HepG2 (cell line): ENCODE data around the gene DHRS1. TPM values are rescaled to one million over a fixed set of nuclear protein-coding genes. Genes with fewer than 3 reads are reported as not detected.
A peak's percentile ranks its signal among the peaks of the same experiment; 100 is the strongest.

Experiments
- ATAC-seq: fragments of 200-7000 bp; cut with Tn5 transposase; 3 replicates; pipeline ENCODE4 v1.9.1; 2020; ENCODE audit warnings: mild to moderate bottlenecking, moderate library complexity
- BruUV-seq: library from RNA; stranded (reverse); fragments of 400-500 nt; replicated peaks from 2 replicates; lab custom pipeline; 2021; lab: Mats Ljungman, UMichigan
- CTCF ChIA-PET: fragments of 300-600 bp; formaldehyde crosslinking; extraction: SDS; loops from one replicate; lab custom pipeline; 2021; ENCODE audit warnings: low total read pairs, inconsistent platforms, low intra/inter-chr PET ratio; lab: Yijun Ruan, JAX
- POLR2A ChIA-PET: fragments of 350-600 bp; sonication (Branson Sonifier 250); formaldehyde crosslinking; loops from one replicate; lab custom pipeline; 2020; ENCODE audit warnings: antibody characterized with exemption, inconsistent platforms; lab: Yijun Ruan, JAX
- DNase-seq: peaks from one replicate; pipeline ENCODE4 v3.0.0-alpha.2; 2015; ENCODE audit warnings: low spot score
- FAIRE-seq: peaks from 3 replicates; lab custom pipeline; 2011; peaks lifted over from hg19 to GRCh38; lab: Jason Lieb, UNC
- H2AFZ ChIP-seq: one replicate; pipeline ENCODE4 v1.6.1; 2011; ENCODE audit warnings: low read length, inconsistent platforms
- H3K27ac ChIP-seq: fragments of 300-600 bp; 3 replicates; pipeline ENCODE4 v1.8.0; 2011; ENCODE audit warnings: mixed run types, mild to moderate bottlenecking, mixed read lengths, low read length, inconsistent platforms; ENCODE audit not compliant: insufficient read depth; ENCODE audit errors: extremely low read length
- H3K27me3 ChIP-seq, 2 experiments: fragments of 200-600 bp in 1 of 2; 2 replicates in 1 of 2; 3 replicates in 1 of 2; pipeline versions ENCODE4 v1.6.0 to v1.8.0; 2011; ENCODE audit warnings: low read length in 2 of 2, mild to moderate bottlenecking in 2 of 2, moderate library complexity in 2 of 2, inconsistent platforms in 1 of 2; ENCODE audit not compliant: insufficient read depth in 2 of 2, control insufficient read depth in 1 of 2
- H3K36me3 ChIP-seq, 2 experiments: fragments of 200-600 bp in 1 of 2; replicated peaks in 1 of 2; 2 replicates in 1 of 2; 3 replicates in 1 of 2; pipeline versions ENCODE4 v1.5.1 to v1.8.0; 2011; ENCODE audit warnings: low read length in 2 of 2, inconsistent platforms in 1 of 2; ENCODE audit not compliant: insufficient read depth in 2 of 2, control insufficient read depth in 1 of 2
- H3K4me1 ChIP-seq: 2 replicates; pipeline ENCODE4 v1.5.1; 2012; ENCODE audit warnings: low read length, inconsistent platforms; ENCODE audit not compliant: insufficient read depth
- H3K4me2 ChIP-seq: 2 replicates; pipeline ENCODE4 v1.6.0; 2011; ENCODE audit warnings: low read depth, low read length, inconsistent platforms
- H3K4me3 ChIP-seq, 3 experiments: fragments of 200-600 bp in 1 of 3; sonication (generic), shearing (Covaris generic) in 1 of 3; replicated peaks in 1 of 3; 2 replicates each; pipeline ENCODE4 v1.5.1; 2011 to 2016; ENCODE audit warnings: low read length in 3 of 3, inconsistent platforms in 2 of 3, low read depth in 2 of 3, mild to moderate bottlenecking in 2 of 3, control low read depth in 1 of 3, mixed read lengths in 1 of 3; ENCODE audit not compliant: insufficient read depth in 1 of 3
- H3K79me2 ChIP-seq: one replicate; pipeline ENCODE4 v1.6.1; 2011; ENCODE audit warnings: low read length, inconsistent platforms; ENCODE audit not compliant: insufficient read depth
- H3K9ac ChIP-seq: 2 replicates; pipeline ENCODE4 v1.6.0; 2011; ENCODE audit warnings: mild to moderate bottlenecking, low read depth, low read length, inconsistent platforms; ENCODE audit not compliant: insufficient read depth
- H3K9me3 ChIP-seq: 2 replicates; pipeline ENCODE4 v1.5.1; 2012; ENCODE audit warnings: mild to moderate bottlenecking, low read length
- H4K20me1 ChIP-seq: 2 replicates; pipeline ENCODE4 v1.6.0; 2011; ENCODE audit warnings: inconsistent platforms, mild to moderate bottlenecking, low read length, moderate library complexity; ENCODE audit not compliant: insufficient read depth
- HIVEP1 ChIP-seq: sonication (generic); formaldehyde crosslinking; IDR thresholded peaks from 2 replicates; pipeline ENCODE4 v1.4.0; 2020; ENCODE audit warnings: mild to moderate bottlenecking, missing genetic modification reagents
- HOXA3 ChIP-seq: sonication (generic); formaldehyde crosslinking; IDR thresholded peaks from 2 replicates; pipeline ENCODE4 v1.5.0; 2020; ENCODE audit warnings: missing genetic modification reagents
- POLR2AphosphoS2 ChIP-seq: IDR thresholded peaks from 2 replicates; pipeline ENCODE4 v1.6.1; 2011; ENCODE audit warnings: low read depth, low read length, improper control_type of control experiment
- POLR2AphosphoS5 ChIP-seq: IDR thresholded peaks from 2 replicates; pipeline ENCODE4 v1.6.1; 2012; ENCODE audit warnings: low read depth, low read length
- RBM22 ChIP-seq: fragments of 200-400 bp; formaldehyde crosslinking; optimal IDR thresholded peaks from 2 replicates; pipeline ENCODE3; 2017; ENCODE audit warnings: mild to moderate bottlenecking, low read length, moderate library complexity
- SETDB1 ChIP-seq: sonication (generic); formaldehyde crosslinking; IDR thresholded peaks from 2 replicates; pipeline ENCODE4 v1.5.1; 2020; ENCODE audit warnings: missing genetic modification reagents, mild to moderate bottlenecking, borderline replicate concordance
- YEATS2 ChIP-seq: sonication (generic); formaldehyde crosslinking; IDR thresholded peaks from 2 replicates; pipeline ENCODE4 v1.4.0; 2020; ENCODE audit warnings: missing genetic modification reagents, borderline replicate concordance
- ZNF441 ChIP-seq: sonication (generic); formaldehyde crosslinking; IDR thresholded peaks from 2 replicates; pipeline ENCODE4 v1.7.0; 2021; ENCODE audit warnings: missing genetic modification reagents, borderline replicate concordance
- ZNF558 ChIP-seq: sonication (generic); formaldehyde crosslinking; IDR thresholded peaks from 2 replicates; pipeline ENCODE4 v1.9.0; 2022; ENCODE audit warnings: mild to moderate bottlenecking, missing genetic modification reagents, borderline replicate concordance
- ZNF724P ChIP-seq: sonication (generic); formaldehyde crosslinking; IDR thresholded peaks from 2 replicates; pipeline ENCODE4 v1.8.0; 2022; ENCODE audit warnings: missing genetic modification reagents, borderline replicate concordance
- ZNF737 ChIP-seq: sonication (generic); formaldehyde crosslinking; IDR thresholded peaks from 2 replicates; pipeline ENCODE4 v1.5.0; 2020; ENCODE audit warnings: missing genetic modification reagents, mild to moderate bottlenecking, borderline replicate concordance
- WGBS: methylation state at CpG from one replicate; pipeline ENCODE4 v1.1.6; 2017; ENCODE audit warnings: low lambda C conversion rate; 5-methylcytosine and 5-hydroxymethylcytosine counted together
- in situ Hi-C: cut with HindIII; loops from 2 replicates; pipeline ENCODE4 v1.10.0; 2017; ENCODE audit warnings: low pct_unique_long_range_greater_than_20kb; ENCODE audit not compliant: extremely low pct_ligation_motif_present
- intact Hi-C: fragments of 100-400 bp; cut with micrococcal nuclease; formaldehyde crosslinking; loops from one replicate; pipeline ENCODE4 v1.10.0; 2022; ENCODE audit not compliant: unreplicated experiment
- polyA plus RNA-seq, 8 experiments: library from polyadenylated mRNA; depleted of rRNA in 3 of 8; stranded (reverse) in 7 of 8; unstranded in 1 of 8; fragments of >200 nt; fragmentation: Illumina TruSeq in 4 of 8; extraction: Trizol in 4 of 8; gene quantifications; 2 replicates each; pipeline versions ENCODE4 v1.2.1 to v1.2.3, GENCODE V29; 2011 to 2016; ENCODE audit warnings: low read depth in 4 of 8, missing spikeins in 1 of 8, mixed read lengths in 1 of 8; ENCODE audit not compliant: insufficient read depth in 1 of 8
- total RNA-seq, 5 experiments: library from RNA; depleted of rRNA; stranded (reverse); fragments of >200 nt; fragmentation: Illumina TruSeq; extraction: Trizol; gene quantifications; 2 replicates each; pipeline ENCODE4 v1.2.3, GENCODE V29; 2016; ENCODE audit warnings: low read depth in 1 of 5
- TF ChIP-seq, protein P1 (sequence below): sonication (generic); formaldehyde crosslinking; IDR thresholded peaks from 2 replicates; pipeline ENCODE4 v1.5.0; 2020; ENCODE audit warnings: missing genetic modification reagents

DHRS1 gene
- total and polyA plus RNA-seq, 2 of the 13 experiments (the other 11 are each of a cell fraction or from before 2014, with no cell fraction given): 49.8 to 60.8 TPM

DNA sequence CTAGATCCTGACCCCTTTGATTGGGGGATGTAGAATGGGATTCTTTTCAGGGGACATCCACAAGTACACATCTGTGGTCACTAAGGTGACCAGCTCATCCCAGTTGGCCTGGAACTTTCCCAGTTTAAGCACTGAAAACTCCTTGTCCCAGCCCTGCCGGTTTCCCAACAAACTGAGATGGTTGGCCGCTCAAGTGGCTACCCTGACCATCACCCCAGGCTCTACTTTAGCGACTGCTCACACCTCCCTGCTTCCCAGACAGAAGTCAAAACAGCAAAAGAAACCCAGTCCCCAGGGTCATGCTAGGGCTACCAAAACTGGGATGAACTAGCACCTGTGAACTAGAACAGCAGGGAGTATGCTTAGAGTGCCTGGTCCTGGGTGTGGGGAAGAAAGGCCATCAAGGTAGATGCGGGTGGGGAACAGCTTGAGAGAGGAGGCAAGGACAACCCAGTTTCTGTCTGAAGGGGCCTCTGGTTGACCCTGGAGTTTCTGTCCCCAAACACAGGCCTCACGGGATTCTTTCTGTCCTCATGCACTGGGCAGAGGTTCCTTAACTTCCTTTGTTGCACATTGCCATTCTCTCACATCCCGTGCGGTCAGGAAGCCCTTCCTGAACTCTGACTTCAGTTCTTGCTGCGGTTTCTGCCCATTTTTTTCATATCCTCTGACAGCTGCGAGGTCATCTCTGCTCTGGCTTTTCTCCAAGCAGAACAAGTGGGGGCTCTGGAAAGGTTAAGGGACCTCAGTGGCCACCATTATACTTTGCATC is 13.3 kb upstream of the DHRS1 start:
- Histone ChIP-seq H3K36me3 (0 out of 5 replicates have a peak, but pooled peaks cover 0 to 1% of the 10 kb centered on the region in 2 experiments), H3K4me3 (no peak overlapping the region), H3K9ac (no peak overlapping the region), H3K4me2 (no peak overlapping the region), H3K27me3 (peaks cover 0 to 13% of the 10 kb centered on the region in 2 experiments; a peak in 2 of 5 replicates), H3K4me1 (peaks cover 60% of the 10 kb centered on the region), H3K27ac (no peak overlapping the region), H3K9me3 (no peaks in the 10 kb centered on the region), H4K20me1 (no peaks in the 10 kb centered on the region), H2AFZ (no peak overlapping the region), H3K79me2 (no peaks in the 10 kb centered on the region)
- ChIA-PET CTCF (interaction anchor here (0.6 kb wide), 1 partner anchor 19 kb away, joined by 3 read pairs; no protein-coding TSS in a partner anchor), POLR2A (interaction anchor here (1.4 to 24.7 kb wide), 4 partner anchors 14 to 72 kb away, joined by 3 to 850 read pairs (median 112); partner anchors contain the start of genes DHRS1, GMPR2, NEDD8 and NOP9)
- DNase-seq (no peak), ATAC-seq (no peak), FAIRE-seq (no peak)
- TF ChIP-seq ZNF737 (no peak), ZNF724P (CRISPR knock-in tag) (no peak), POLR2AphosphoS2 (peak; percentile 63; the same call in 1 of the 2 replicates), YEATS2 (CRISPR knock-in tag) (0 out of 2 replicates have a peak, but pooled peaks have one; percentile 31), POLR2AphosphoS5 (peak; percentile 57), ZNF558 (CRISPR knock-in tag) (no peak), ZNF441 (no peak), HIVEP1 (CRISPR knock-in tag) (peak; percentile 68; the same call in 1 of the 2 replicates), SETDB1 (CRISPR knock-in tag) (no peak), HOXA3 (CRISPR knock-in tag) (0 out of 2 replicates have a peak, but pooled peaks have one; percentile 4), RBM22 (peak; percentile 83)
- TF ChIP-seq, protein P1, sequence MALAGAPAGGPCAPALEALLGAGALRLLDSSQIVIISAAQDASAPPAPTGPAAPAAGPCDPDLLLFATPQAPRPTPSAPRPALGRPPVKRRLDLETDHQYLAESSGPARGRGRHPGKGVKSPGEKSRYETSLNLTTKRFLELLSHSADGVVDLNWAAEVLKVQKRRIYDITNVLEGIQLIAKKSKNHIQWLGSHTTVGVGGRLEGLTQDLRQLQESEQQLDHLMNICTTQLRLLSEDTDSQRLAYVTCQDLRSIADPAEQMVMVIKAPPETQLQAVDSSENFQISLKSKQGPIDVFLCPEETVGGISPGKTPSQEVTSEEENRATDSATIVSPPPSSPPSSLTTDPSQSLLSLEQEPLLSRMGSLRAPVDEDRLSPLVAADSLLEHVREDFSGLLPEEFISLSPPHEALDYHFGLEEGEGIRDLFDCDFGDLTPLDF (CRISPR knock-in tag): no peak
- intact Hi-C loops (no loop called here), in situ Hi-C loops (no loop called here)
- no TSS peak for BruUV-seq
- 87% methylated on average over 9 of the region's 9 CpGs for WGBS
